ENCODE results near the gene FAM131B.

Gene FAM131B

GRCh38 chr7:143397710-143398530 lies 35.4 kb upstream of the FAM131B start:
- no peak overlapping the region for H3K4me2 ChIP-seq (ENCODE audit: low read length)
- H3K79me2 ChIP-seq (ENCODE audit: insufficient read depth, low read length), result no peaks in the 10 kb centered on the region
- no peaks in the 10 kb centered on the region for H3F3A ChIP-seq (ENCODE audit: insufficient read depth, low read length)
- no peak overlapping the region for H2AFZ ChIP-seq (ENCODE audit: low read length)
- H3K4me3 ChIP-seq (ENCODE audit: low read depth, low read length, poor library complexity, severe bottlenecking), result no peak overlapping the region
- H3K27ac ChIP-seq (ENCODE audit: low read depth, low read length, poor library complexity, severe bottlenecking), result no peak overlapping the region
- no peaks in the 10 kb centered on the region for H3K4me1 ChIP-seq (ENCODE audit: insufficient read depth, low read length, severe bottlenecking)
- no peaks in the 10 kb centered on the region for H4K20me1 ChIP-seq (ENCODE audit: insufficient read depth, low read length)
- no peak for TF ChIP-seq EZH2 (IDR thresholded peaks at IDR 0.05; ENCODE audit: borderline replicate concordance, low read length)
- TF ChIP-seq CTCF (IDR thresholded peaks at IDR 0.05; ENCODE audit: low read length), result no peak
- H3K9me2 ChIP-seq (ENCODE audit: low read depth, low read length), result no peaks in the 10 kb centered on the region
- H3K27me3 ChIP-seq (ENCODE audit: insufficient read depth, low read length), result no peaks in the 10 kb centered on the region
- no peaks in the 10 kb centered on the region for H3K9me3 ChIP-seq (ENCODE audit: low read length)
- H3K36me3 ChIP-seq (ENCODE audit: insufficient read depth, low read length), result no peaks in the 10 kb centered on the region
- H3K9ac ChIP-seq (ENCODE audit: low read length), result no peak overlapping the region

GRCh38 chr7:143396625-143397556 lies 34.4 kb upstream of the FAM131B start:
- no peak overlapping the region for H3K4me3 ChIP-seq (ENCODE audit: low read depth, low read length, poor library complexity, severe bottlenecking)
- H2AFZ ChIP-seq (ENCODE audit: low read length), result no peak overlapping the region
- H3K36me3 ChIP-seq (ENCODE audit: insufficient read depth, low read length), result no peaks in the 10 kb centered on the region
- no peak overlapping the region for H3K27ac ChIP-seq (ENCODE audit: low read depth, low read length, poor library complexity, severe bottlenecking)
- H3K9me3 ChIP-seq (ENCODE audit: low read length), result no peaks in the 10 kb centered on the region
- H3F3A ChIP-seq (ENCODE audit: insufficient read depth, low read length), result no peaks in the 10 kb centered on the region
- no peak overlapping the region for H3K4me2 ChIP-seq (ENCODE audit: low read length)
- H3K79me2 ChIP-seq (ENCODE audit: insufficient read depth, low read length), result no peaks in the 10 kb centered on the region
- H3K4me1 ChIP-seq (ENCODE audit: insufficient read depth, low read length, severe bottlenecking), result no peaks in the 10 kb centered on the region
- H3K27me3 ChIP-seq (ENCODE audit: insufficient read depth, low read length), result no peaks in the 10 kb centered on the region
- H3K9me2 ChIP-seq (ENCODE audit: low read depth, low read length), result no peaks in the 10 kb centered on the region
- no peak overlapping the region for H3K9ac ChIP-seq (ENCODE audit: low read length)
- no peak for TF ChIP-seq CTCF (IDR thresholded peaks at IDR 0.05; ENCODE audit: low read length)
- TF ChIP-seq EZH2 (IDR thresholded peaks at IDR 0.05; ENCODE audit: borderline replicate concordance, low read length), result no peak
- no peaks in the 10 kb centered on the region for H4K20me1 ChIP-seq (ENCODE audit: insufficient read depth, low read length)

GRCh38 chr7:143396182-143396581 lies 33.7 kb upstream of the FAM131B start:
- Histone ChIP-seq H3K36me3 (ENCODE audit: insufficient read depth, low read length) (no peaks in the 10 kb centered on the region), H3K9me3 (ENCODE audit: low read length) (no peaks in the 10 kb centered on the region), H3K4me1 (ENCODE audit: insufficient read depth, low read length, severe bottlenecking) (no peaks in the 10 kb centered on the region), H3K27me3 (ENCODE audit: insufficient read depth, low read length) (no peaks in the 10 kb centered on the region), H3F3A (ENCODE audit: insufficient read depth, low read length) (no peaks in the 10 kb centered on the region), H3K79me2 (ENCODE audit: insufficient read depth, low read length) (no peaks in the 10 kb centered on the region), H3K27ac (ENCODE audit: low read depth, low read length, poor library complexity, severe bottlenecking) (no peak overlapping the region), H4K20me1 (ENCODE audit: insufficient read depth, low read length) (no peaks in the 10 kb centered on the region), H3K4me2 (ENCODE audit: low read length) (no peak overlapping the region), H2AFZ (ENCODE audit: low read length) (no peak overlapping the region), H3K4me3 (ENCODE audit: low read depth, low read length, poor library complexity, severe bottlenecking) (no peak overlapping the region), H3K9me2 (ENCODE audit: low read depth, low read length) (no peaks in the 10 kb centered on the region), H3K9ac (ENCODE audit: low read length) (no peak overlapping the region)
- TF ChIP-seq EZH2 (IDR thresholded peaks at IDR 0.05; ENCODE audit: borderline replicate concordance, low read length) (no peak), CTCF (IDR thresholded peaks at IDR 0.05; ENCODE audit: low read length) (no peak)

All from OCI-LY1 (cell line).